Naive thymus-derived CD8-positive, alpha-beta T cell (primary cell): ENCODE results near the gene CCN2. TPM values are rescaled to one million over a fixed set of nuclear protein-coding genes. Genes with fewer than 3 reads are reported as not detected.

Source experiments
- ATAC-seq, 2 donors: fragments of 150-1000 bp; cut with Tn5 transposase in 1 of 2; sonication (Bioruptor Pico), chemical (Tn5 transposase) in 1 of 2; 1 replicate in 1 of 2; 2 replicates in 1 of 2; pipeline ENCODE4 v1.10.0; 2021; ENCODE audit warnings: mild to moderate bottlenecking in 2 of 2, moderate library complexity in 2 of 2
- POLR2A ChIA-PET: fragments of 350-600 bp; sonication (Branson Sonifier 250); formaldehyde crosslinking; loops from one replicate; lab custom pipeline; 2021; ENCODE audit warnings: antibody characterized with exemption; lab: Charles Lee
- DNase-seq, 10 donors: peaks; one replicate each; pipeline versions ENCODE4 v3.0.0 to v3.0.0-alpha.2; 2020 to 2022
- H3K27ac Mint-ChIP-seq, 10 donors: one replicate each; pipeline ENCODE4 v1.8.0; 2020 to 2022; ENCODE audit warnings: mild to moderate bottlenecking in 10 of 10, mixed read lengths in 10 of 10, moderate library complexity in 4 of 10, inconsistent platforms in 1 of 10
- H3K27me3 Mint-ChIP-seq, 5 donors: one replicate each; pipeline ENCODE4 v1.8.0; 2021 to 2022; ENCODE audit warnings: mixed read lengths in 5 of 5
- H3K36me3 Mint-ChIP-seq, 3 donors: one replicate each; pipeline ENCODE4 v1.8.0; 2020 to 2022; ENCODE audit warnings: mixed read lengths in 3 of 3, mild to moderate bottlenecking in 2 of 3, inconsistent platforms in 1 of 3
- H3K4me1 Mint-ChIP-seq, 4 donors: one replicate each; pipeline ENCODE4 v1.8.0; 2021 to 2022; ENCODE audit warnings: mixed read lengths in 4 of 4
- H3K4me3 Mint-ChIP-seq, 10 donors: one replicate each; pipeline ENCODE4 v1.8.0; 2020 to 2022; ENCODE audit warnings: mild to moderate bottlenecking in 10 of 10, mixed read lengths in 10 of 10, moderate library complexity in 6 of 10, inconsistent platforms in 1 of 10
- H3K9me3 Mint-ChIP-seq, 9 donors: one replicate each; pipeline ENCODE4 v1.8.0; 2020 to 2022; ENCODE audit warnings: mixed read lengths in 9 of 9, mild to moderate bottlenecking in 3 of 9, inconsistent platforms in 1 of 9, moderate library complexity in 1 of 9
- polyA plus RNA-seq, 3 donors: library from polyadenylated mRNA; unstranded; fragments of 300-500 nt; fragmentation: Illumina TruSeq; gene quantifications; one replicate each; pipeline ENCODE4 v1.2.3, GENCODE V29; 2021
- total RNA-seq, 8 experiments: library from RNA in 2 of 8; stranded (reverse) in 2 of 8; gene quantifications; one replicate each; pipeline ENCODE4 v1.2.3 and lab custom pipeline; 2021 to 2026

The CCN2 gene
- total and polyA plus RNA-seq, 5 experiments from 2014 or later = 0.41 TPM; not detected in 4

DNA sequence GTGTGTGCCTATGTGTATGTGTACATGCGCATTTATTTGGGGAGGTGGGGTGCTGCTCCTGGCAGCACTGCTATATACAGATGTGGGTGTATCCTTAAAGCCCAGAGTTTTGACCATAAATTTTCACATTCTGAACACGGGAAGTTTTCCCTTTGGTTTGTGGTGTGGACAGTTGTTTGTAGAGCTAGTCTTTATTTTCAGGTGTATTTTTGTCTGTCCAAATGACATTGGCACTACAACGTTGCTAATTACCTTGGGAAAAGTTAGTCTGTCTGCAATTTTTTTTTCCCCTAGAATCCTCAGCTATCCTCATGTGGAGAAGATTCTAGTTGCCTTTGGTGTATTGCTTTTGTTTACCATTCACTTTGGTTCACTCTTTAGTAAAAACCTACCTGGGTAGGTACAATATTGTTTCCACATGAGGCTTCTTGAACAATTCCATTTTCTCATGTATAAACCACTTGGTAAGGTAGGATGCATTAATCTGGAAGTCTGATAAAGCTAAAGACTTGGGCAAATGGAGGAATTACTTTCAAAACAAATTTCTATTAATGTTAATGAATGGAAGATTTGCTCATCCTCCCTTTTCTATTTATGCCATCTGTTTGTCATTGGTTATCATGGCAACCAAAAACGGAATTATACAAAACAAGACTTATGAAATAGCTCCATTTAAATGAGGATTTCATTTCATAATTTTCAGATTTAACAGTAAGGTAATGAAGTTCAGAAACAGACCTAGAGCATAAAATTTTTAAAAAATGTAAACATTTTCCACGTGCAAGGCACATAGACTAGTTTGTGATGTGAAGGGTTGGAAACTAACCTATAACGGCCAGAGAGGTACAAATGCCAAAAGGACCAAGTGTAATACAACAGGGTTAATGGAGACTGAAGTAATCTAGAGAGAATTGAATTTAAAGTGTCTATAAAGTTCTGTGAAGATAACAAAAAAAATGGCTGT is 3.9 kb downstream of the CCN2 start:
- ATAC-seq (no peak), DNase-seq (no peak)
- Mint-ChIP-seq H3K27me3 (peaks cover 35 to 67% (median 52%) of the 10 kb centered on the region in 5 donors), H3K4me1 (peaks cover 7 to 14% (median 10%) of the 10 kb centered on the region in 4 donors), H3K27ac (no peak overlapping the region), H3K9me3 (no peaks in the 10 kb centered on the region), H3K4me3 (no peak overlapping the region), H3K36me3 (peaks cover 0 to 2% (median 2%) of the 10 kb centered on the region in 3 donors)
- POLR2A ChIA-PET = no interaction called here

- Mint-ChIP-seq H3K36me3 (peaks cover 0 to 2% (median 0%) of the 10 kb centered on the region in 3 donors), H3K27ac (no peak overlapping the region), H3K4me1 (peaks cover 7 to 14% (median 9%) of the 10 kb centered on the region in 4 donors), H3K27me3 (peaks cover 29 to 59% (median 45%) of the 10 kb centered on the region in 5 donors), H3K4me3 (no peak overlapping the region), H3K9me3 (no peaks in the 10 kb centered on the region)
- POLR2A ChIA-PET = no interaction called here
- ATAC-seq = no peak
- no peak for DNase-seq
Observed at GRCh38 chr6:131946404-131946991, 4.7 kb downstream of the CCN2 start.

DNA sequence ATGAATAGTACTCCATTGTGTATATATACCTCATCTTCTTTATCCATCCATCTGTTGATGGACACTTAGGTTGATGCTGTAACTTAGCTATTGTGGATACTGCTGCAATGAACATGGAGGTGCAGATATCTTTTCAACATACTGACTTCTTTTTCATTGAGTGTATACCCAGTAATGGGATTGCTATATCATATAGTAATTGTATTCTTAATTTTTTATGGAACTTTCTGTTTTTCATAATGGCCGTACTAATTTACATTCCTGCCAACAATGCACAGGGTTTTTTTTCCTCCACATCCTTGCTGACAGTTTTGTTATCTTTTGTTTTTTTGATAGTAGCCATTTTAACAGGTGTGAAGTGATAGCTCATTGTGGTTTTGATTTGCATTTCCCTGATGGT is 5.2 kb downstream of the CCN2 start:
- no peak overlapping the region for H3K4me3 Mint-ChIP-seq
- peaks cover 27 to 56% (median 42%) of the 10 kb centered on the region in 5 donors for H3K27me3 Mint-ChIP-seq
- ATAC-seq (no peak), DNase-seq (no peak)
- H3K9me3 Mint-ChIP-seq = no peaks in the 10 kb centered on the region
- H3K36me3 Mint-ChIP-seq = peaks cover 0 to 2% (median 0%) of the 10 kb centered on the region in 3 donors
- peaks cover 7 to 14% (median 9%) of the 10 kb centered on the region in 4 donors for H3K4me1 Mint-ChIP-seq
- POLR2A ChIA-PET = no interaction called here
- no peak overlapping the region for H3K27ac Mint-ChIP-seq

DNA sequence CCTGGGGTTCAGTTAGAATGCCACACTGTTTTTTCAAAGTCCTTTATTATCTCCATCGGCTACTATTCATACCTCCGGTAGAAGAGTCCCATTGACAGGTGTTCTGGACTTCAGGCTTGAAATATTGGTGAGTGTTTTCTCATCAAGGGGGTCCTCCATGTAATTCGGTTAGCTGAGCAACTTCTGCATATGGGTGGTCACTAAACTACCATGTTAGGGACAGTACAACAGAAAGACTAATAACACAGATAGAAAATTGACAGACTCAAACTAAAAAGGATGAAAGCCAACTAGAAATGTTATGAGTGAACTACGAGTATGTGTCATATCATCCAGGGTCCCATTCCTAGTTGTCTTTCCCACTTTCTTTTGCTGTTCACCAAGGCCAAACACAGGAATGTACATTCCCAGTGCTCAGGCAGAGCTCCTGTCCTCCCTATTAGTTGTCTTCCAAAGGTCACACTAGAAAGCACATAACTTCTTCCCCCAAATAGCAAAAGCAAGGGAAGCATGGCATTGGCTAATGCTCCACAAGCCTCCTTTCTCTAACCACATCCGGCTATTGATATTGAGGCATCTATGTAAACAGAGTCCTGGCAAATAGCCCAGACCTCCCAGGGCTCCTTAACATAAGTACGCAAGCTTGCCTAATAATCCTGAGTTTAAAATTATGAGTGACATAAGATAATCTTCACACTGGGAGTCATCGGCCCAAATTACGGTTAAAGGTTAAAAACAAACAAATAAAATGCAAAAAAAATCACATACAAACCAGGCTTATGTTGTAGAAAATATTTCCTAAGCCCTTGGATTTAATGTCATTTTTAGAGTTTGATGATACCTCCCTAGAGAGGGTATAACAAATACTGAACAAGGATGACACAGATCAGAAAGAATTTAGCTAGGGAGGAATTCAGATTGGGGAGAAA is 13.2 kb downstream of the CCN2 start:
- DNase-seq = no peak

DNA sequence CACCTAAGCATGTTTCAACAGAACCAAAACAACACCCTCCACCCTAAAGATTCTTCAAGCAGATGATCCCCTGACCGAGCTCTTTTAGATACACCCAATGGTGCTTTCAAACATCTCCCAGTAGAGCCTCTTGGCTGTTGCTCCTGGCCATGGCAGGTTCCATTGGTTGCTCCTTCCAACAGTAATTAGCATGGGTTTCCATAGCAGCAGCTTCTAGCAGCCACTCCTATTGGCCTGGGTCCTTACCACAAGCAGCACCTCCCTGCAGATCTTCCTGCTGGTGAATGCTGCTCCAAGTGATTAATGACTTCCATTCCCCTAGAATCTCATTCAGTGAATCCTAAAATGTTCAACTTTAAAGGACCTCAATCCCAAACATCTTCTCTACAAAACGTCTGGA is 13.9 kb downstream of the CCN2 start:
- Mint-ChIP-seq H3K4me1 (no peaks in the 10 kb centered on the region), H3K9me3 (no peaks in the 10 kb centered on the region), H3K4me3 (no peak overlapping the region), H3K27me3 (peaks cover 0 to 42% (median 5%) of the 10 kb centered on the region in 5 donors), H3K36me3 (no peaks in the 10 kb centered on the region), H3K27ac (no peak overlapping the region)
- POLR2A ChIA-PET = no interaction called here
- ATAC-seq = no peak
- no peak for DNase-seq

More for the DNA sequence above, 13.2 kb downstream of the CCN2 start:
- no peaks in the 10 kb centered on the region for H3K9me3 Mint-ChIP-seq
- H3K36me3 Mint-ChIP-seq = no peaks in the 10 kb centered on the region
- no peak overlapping the region for H3K4me3 Mint-ChIP-seq
- peaks cover 0 to 35% (median 5%) of the 10 kb centered on the region in 5 donors for H3K27me3 Mint-ChIP-seq
- no peak for ATAC-seq
- no peaks in the 10 kb centered on the region for H3K4me1 Mint-ChIP-seq
- no peak overlapping the region for H3K27ac Mint-ChIP-seq
- POLR2A ChIA-PET = no interaction called here

- Mint-ChIP-seq H3K36me3 (no peaks in the 10 kb centered on the region), H3K9me3 (no peaks in the 10 kb centered on the region), H3K4me1 (no peaks in the 10 kb centered on the region), H3K4me3 (no peak overlapping the region), H3K27ac (no peak overlapping the region), H3K27me3 (peaks cover 2 to 49% (median 8%) of the 10 kb centered on the region in 5 donors)
- no peak for DNase-seq
- POLR2A ChIA-PET = no interaction called here
- ATAC-seq = no peak
Observed at GRCh38 chr6:131936156-131936555, 15.0 kb downstream of the CCN2 start.

DNA sequence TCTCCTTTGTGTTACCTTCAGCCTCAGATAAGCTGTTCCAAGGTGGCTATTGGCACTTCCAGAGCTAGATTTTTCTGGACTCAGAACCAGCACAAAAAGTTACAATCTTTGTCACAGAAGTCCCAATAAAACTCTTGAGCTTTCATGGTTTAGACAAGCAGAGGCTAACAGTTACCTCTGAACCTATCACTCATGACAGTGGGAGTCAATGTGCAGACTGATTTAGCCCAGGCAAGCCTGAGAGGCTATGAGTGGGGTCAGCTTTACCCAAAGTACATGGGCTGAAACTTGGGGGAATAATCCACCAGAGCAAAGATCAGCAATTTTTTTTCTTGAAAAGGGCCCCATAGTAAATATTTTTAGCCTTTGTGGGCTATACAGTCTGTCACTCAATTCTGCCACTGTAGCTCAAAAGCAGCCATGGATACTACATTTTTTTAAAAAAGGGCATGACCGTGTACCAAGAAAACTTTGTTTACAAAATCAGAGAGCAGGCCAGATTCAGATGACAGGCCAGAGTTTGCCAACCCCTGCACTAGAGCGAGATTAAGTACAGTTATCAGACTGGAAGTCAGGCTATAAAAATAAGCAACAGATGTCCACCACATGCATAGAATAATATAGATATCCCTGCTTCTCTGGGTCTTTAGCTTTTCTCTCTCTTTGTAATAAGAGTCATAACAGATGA is 20.0 kb downstream of the CCN2 start:
- no peak overlapping the region for H3K27ac Mint-ChIP-seq
- ATAC-seq = no peak
- POLR2A ChIA-PET = interaction anchor here (0.5 kb wide), 1 partner anchor 243 kb away, joined by 4 read pairs; no protein-coding TSS in a partner anchor
- no peak for DNase-seq
- no peaks in the 10 kb centered on the region for H3K4me1 Mint-ChIP-seq
- peaks cover 5 to 45% (median 10%) of the 10 kb centered on the region in 5 donors for H3K27me3 Mint-ChIP-seq
- no peaks in the 10 kb centered on the region for H3K9me3 Mint-ChIP-seq
- no peaks in the 10 kb centered on the region for H3K36me3 Mint-ChIP-seq
- H3K4me3 Mint-ChIP-seq = no peak overlapping the region

- Mint-ChIP-seq H3K4me1 (no peaks in the 10 kb centered on the region), H3K27ac (no peak overlapping the region), H3K4me3 (no peak overlapping the region), H3K27me3 (peaks cover 5 to 38% (median 10%) of the 10 kb centered on the region in 5 donors), H3K9me3 (peaks cover 0 to 3% (median 0%) of the 10 kb centered on the region in 9 donors), H3K36me3 (no peaks in the 10 kb centered on the region)
- ATAC-seq (no peak), DNase-seq (no peak)
- POLR2A ChIA-PET = no interaction called here
Observed at GRCh38 chr6:131929976-131930375, 21.2 kb downstream of the CCN2 start.

DNA sequence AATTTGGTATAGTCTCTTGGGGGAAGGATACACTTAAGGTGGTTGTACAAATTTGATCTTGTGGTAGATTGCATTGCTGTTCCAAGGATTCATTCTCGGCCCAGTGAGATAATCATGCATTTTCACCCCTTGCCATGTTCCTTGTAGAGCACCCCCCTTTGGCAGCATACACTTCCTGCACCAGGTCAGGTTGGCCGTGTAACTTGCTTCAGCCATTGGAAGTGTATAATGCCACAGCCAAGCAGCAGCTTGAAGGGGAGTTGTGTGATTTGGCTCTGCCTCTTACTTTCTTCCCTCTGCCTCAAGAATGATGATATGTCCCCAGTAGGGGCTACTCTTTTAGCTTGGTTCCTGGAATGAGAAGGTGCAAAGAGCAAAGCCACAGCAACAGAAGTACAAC is 21.9 kb downstream of the CCN2 start:
- DNase-seq = no peak
- H3K36me3 Mint-ChIP-seq = no peaks in the 10 kb centered on the region
- ATAC-seq = no peak
- H3K4me3 Mint-ChIP-seq = no peak overlapping the region
- peaks cover 6 to 38% (median 12%) of the 10 kb centered on the region in 5 donors for H3K27me3 Mint-ChIP-seq
- POLR2A ChIA-PET = no interaction called here
- no peaks in the 10 kb centered on the region for H3K4me1 Mint-ChIP-seq
- H3K27ac Mint-ChIP-seq = no peak overlapping the region
- H3K9me3 Mint-ChIP-seq = peaks cover 0 to 7% (median 0%) of the 10 kb centered on the region in 9 donors

GRCh38 chr6:131924881-131925474 is 26.2 kb downstream of the CCN2 start:
- POLR2A ChIA-PET = no interaction called here
- Mint-ChIP-seq H3K9me3 (peaks cover 0 to 36% (median 6%) of the 10 kb centered on the region in 9 donors), H3K27ac (no peak overlapping the region), H3K36me3 (peaks cover 0 to 12% (median 2%) of the 10 kb centered on the region in 3 donors), H3K27me3 (peaks cover 4 to 20% (median 4%) of the 10 kb centered on the region in 5 donors), H3K4me3 (no peak overlapping the region), H3K4me1 (no peaks in the 10 kb centered on the region)
- DNase-seq = no peak
- no peak for ATAC-seq

DNA sequence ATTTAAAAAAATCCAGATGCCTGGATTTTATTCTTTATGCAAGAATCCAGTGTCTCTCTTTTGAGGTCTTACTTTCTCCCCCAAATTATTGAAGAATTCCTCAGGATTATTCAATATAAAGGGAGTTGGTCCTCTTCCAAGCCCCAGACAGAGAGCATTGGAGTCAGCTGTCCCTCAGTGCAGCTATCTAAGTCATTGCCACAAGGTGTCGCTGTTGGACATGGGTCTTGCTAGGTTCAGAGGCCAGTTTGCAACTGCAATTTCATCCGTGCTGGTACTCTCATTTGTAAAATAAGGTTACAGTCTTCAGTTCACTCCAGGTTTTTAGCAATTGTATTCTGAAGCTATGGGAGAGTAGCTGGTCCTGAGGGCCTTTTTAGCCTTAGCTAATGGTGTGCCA is 27.8 kb downstream of the CCN2 start:
- Mint-ChIP-seq H3K4me1 (no peaks in the 10 kb centered on the region), H3K9me3 (peaks cover 0 to 36% (median 6%) of the 10 kb centered on the region in 9 donors), H3K27ac (no peak overlapping the region), H3K4me3 (no peak overlapping the region), H3K27me3 (peaks cover 4 to 31% (median 13%) of the 10 kb centered on the region in 5 donors), H3K36me3 (peaks cover 0 to 12% (median 2%) of the 10 kb centered on the region in 3 donors)
- DNase-seq (no peak), ATAC-seq (no peak)
- POLR2A ChIA-PET = no interaction called here
